A549 (cell line): ENCODE results near the gene SSX2IP.

Experiments
- CTCF ChIP-seq: fragments of >200 bp; sonication (Bioruptor Twin); formaldehyde crosslinking; IDR thresholded peaks from 3 replicates; pipeline ENCODE4 v1.5.1; 2016
- HES2 ChIP-seq: fragments of >200 bp; sonication (Bioruptor Twin); formaldehyde crosslinking; IDR thresholded peaks from 2 replicates; pipeline ENCODE4 v1.6.1; 2016
- HMGXB4 ChIP-seq: fragments of 250-450 bp; sonication (Bioruptor Pico); IDR thresholded peaks from 2 replicates; pipeline ENCODE4 v1.5.0; 2021; ENCODE audit warnings: mild to moderate bottlenecking, moderate library complexity, borderline replicate concordance
- POLR2A ChIP-seq: IDR thresholded peaks from 2 replicates; pipeline ENCODE4 v1.6.1; 2012; ENCODE audit warnings: mild to moderate bottlenecking, low read length
- RFX5 ChIP-seq: fragments of 450-650 bp; IDR thresholded peaks from 2 replicates; pipeline ENCODE4 v1.7.1; 2014; ENCODE audit warnings: antibody characterized with exemption, mild to moderate bottlenecking, moderate library complexity
- SMC3 ChIP-seq: fragments of >200 bp; sonication (Bioruptor Twin); formaldehyde crosslinking; IDR thresholded peaks from 3 replicates; pipeline ENCODE4 v1.6.1; 2018; ENCODE audit warnings: inconsistent platforms
- USF2 ChIP-seq: fragments of 450-650 bp; IDR thresholded peaks from 2 replicates; pipeline ENCODE4 v1.6.1; 2014; ENCODE audit warnings: antibody characterized with exemption

GRCh38 chr1:84700070-84700469, 9.8 kb upstream of the SSX2IP start:
- TF ChIP-seq USF2 (no peak), POLR2A (no peak), RFX5 (no peak), CTCF (no peak), HES2 (no peak), SMC3 (no peak), HMGXB4 (no peak)
